GM12878 (cell line): ENCODE results near the gene IQCH. TPM values are rescaled to one million over a fixed set of nuclear protein-coding genes. Genes with fewer than 3 reads are reported as not detected.
"Not testable (repeated sequence)": the region's sequence is repeated elsewhere in the genome, so short reads cannot be mapped to it uniquely, and the experiment has no call there.

Source experiments
- ATAC-seq: fragments of 200-7000 bp; cut with Tn5 transposase; 3 replicates; pipeline ENCODE4 v1.9.1; 2020; ENCODE audit warnings: mild to moderate bottlenecking, moderate library complexity
- BruUV-seq: library from RNA; stranded (reverse); fragments of 400-500 nt; replicated peaks from 2 replicates; lab custom pipeline; 2021; lab: Mats Ljungman, UMichigan
- CTCF ChIA-PET: fragments of 300-600 bp; sonication (Branson Sonifier 250); formaldehyde crosslinking; extraction: SDS; loops from one replicate; lab custom pipeline; 2021; ENCODE audit warnings: inconsistent platforms; lab: Yijun Ruan, JAX
- POLR2A ChIA-PET: fragments of 350-600 bp; formaldehyde crosslinking; extraction: SDS; loops from one replicate; lab custom pipeline; 2021; ENCODE audit warnings: inconsistent platforms; lab: Charles Lee
- RAD21 ChIA-PET: fragments of 300-600 bp; sonication (Branson Sonifier 250); formaldehyde crosslinking; loops from one replicate; lab custom pipeline; 2023; ENCODE audit warnings: antibody characterized with exemption; ENCODE audit not compliant: unreplicated experiment; lab: Charles Lee
- SMC1A ChIA-PET: fragments of 300-600 bp; sonication (Branson Sonifier 250); formaldehyde crosslinking; loops from one replicate; lab custom pipeline; 2023; ENCODE audit not compliant: unreplicated experiment, uncharacterized antibody; lab: Charles Lee
- DNase-seq: peaks from one replicate; pipeline ENCODE4 v3.0.0-alpha.2; 2011; ENCODE audit warnings: low read depth, low spot score
- FAIRE-seq: peaks from 3 replicates; lab custom pipeline; 2011; peaks lifted over from hg19 to GRCh38; lab: Jason Lieb, UNC
- H2AFZ ChIP-seq: 2 replicates; pipeline ENCODE4 v1.6.0; 2011; ENCODE audit warnings: low read depth, low read length, control low read depth; ENCODE audit not compliant: control insufficient read depth
- H3K27ac ChIP-seq: 2 replicates; pipeline ENCODE4 v1.5.1; 2011; ENCODE audit warnings: control low read depth; ENCODE audit not compliant: control insufficient read depth, insufficient read depth
- H3K27me3 ChIP-seq, 2 experiments: replicated peaks in 1 of 2; 2 replicates each; pipeline versions ENCODE4 v1.6.0 to v1.6.1; 2011; ENCODE audit warnings: low read length in 1 of 2; ENCODE audit not compliant: control insufficient read depth in 2 of 2, insufficient read depth in 2 of 2
- H3K36me3 ChIP-seq, 2 experiments: 2 replicates each; pipeline ENCODE4 v1.5.1; 2011; ENCODE audit warnings: low read length in 1 of 2; ENCODE audit not compliant: control insufficient read depth in 2 of 2, insufficient read depth in 2 of 2
- H3K4me1 ChIP-seq: 2 replicates; pipeline ENCODE4 v1.6.1; 2011; ENCODE audit warnings: mild to moderate bottlenecking, low read length, moderate library complexity, mixed read lengths; ENCODE audit not compliant: control insufficient read depth, insufficient read depth
- H3K4me2 ChIP-seq: 2 replicates; pipeline ENCODE4 v1.6.0; 2011; ENCODE audit warnings: control low read depth; ENCODE audit not compliant: control insufficient read depth, insufficient read depth
- H3K4me3 ChIP-seq: fragments of 200-600 bp; sonication (generic); 2 replicates; pipeline ENCODE4 v1.5.1; 2016
- H3K79me2 ChIP-seq: 2 replicates; pipeline ENCODE4 v1.6.0; 2011; ENCODE audit warnings: low read length; ENCODE audit not compliant: control insufficient read depth, insufficient read depth
- H3K9ac ChIP-seq: 2 replicates; pipeline ENCODE4 v1.8.0; 2011; ENCODE audit warnings: low read length, control low read depth, mixed read lengths; ENCODE audit not compliant: control insufficient read depth, insufficient read depth
- H3K9me3 ChIP-seq: replicated peaks from 3 replicates; pipeline ENCODE4 v1.5.1; 2011; ENCODE audit warnings: mild to moderate bottlenecking, low read length; ENCODE audit not compliant: control insufficient read depth, insufficient read depth
- H4K20me1 ChIP-seq: 2 replicates; pipeline ENCODE4 v1.6.0; 2011; ENCODE audit not compliant: control insufficient read depth, insufficient read depth
- CBFB ChIP-seq: IDR thresholded peaks from 2 replicates; pipeline ENCODE4 v1.6.1; 2016; ENCODE audit warnings: antibody characterized with exemption, low read depth
- CHD2 ChIP-seq: IDR thresholded peaks from 2 replicates; pipeline ENCODE4 v1.6.1; 2011; ENCODE audit warnings: low read depth, low read length, improper control_type of control experiment, borderline replicate concordance
- EZH2 ChIP-seq: IDR thresholded peaks from 2 replicates; pipeline ENCODE4 v1.6.1; 2012; ENCODE audit warnings: low read depth, mild to moderate bottlenecking, control low read depth, inconsistent platforms, low read length, borderline replicate concordance; ENCODE audit not compliant: control insufficient read depth
- MEF2B ChIP-seq: fragments of 450-650 bp; IDR thresholded peaks from 2 replicates; pipeline ENCODE4 v1.6.1; 2018; ENCODE audit warnings: mild to moderate bottlenecking, moderate library complexity; ENCODE audit not compliant: partially characterized antibody, poor library complexity, severe bottlenecking
- WGBS: methylation state at CpG from one replicate; pipeline ENCODE4 v1.1.6; 2016; ENCODE audit warnings: low lambda C conversion rate; ENCODE audit not compliant: insufficient replicate concordance, insufficient coverage; ENCODE audit errors: missing lambda C conversion rate; 5-methylcytosine and 5-hydroxymethylcytosine counted together
- in situ Hi-C: fragments of 300-500 bp; cut with MboI; formaldehyde crosslinking; loops from 9 replicates; pipeline ENCODE4 v1.14.3; 2018; ENCODE audit warnings: mixed read lengths
- intact Hi-C: fragments of 100-400 bp; cut with micrococcal nuclease; formaldehyde crosslinking; loops from one replicate; pipeline ENCODE4 v1.14.2; 2022; ENCODE audit not compliant: unreplicated experiment
- polyA plus RNA-seq, 11 experiments: library from polyadenylated mRNA; depleted of rRNA in 4 of 11; unstranded in 6 of 11; stranded (reverse) in 5 of 11; fragments of >200 nt; fragmentation: Nextera tagmentation in 4 of 11; fragmentation: Illumina TruSeq in 1 of 11; extraction: Ambion mirVana in 4 of 11; extraction: Trizol in 1 of 11; gene quantifications; 1 replicate in 1 of 11; 2 replicates in 10 of 11; pipeline versions ENCODE4 v1.2.1 to v1.2.3, GENCODE V29; 2011 to 2016; ENCODE audit warnings: inconsistent platforms in 2 of 11, missing spikeins in 2 of 11, low read depth in 1 of 11
- total RNA-seq, 4 experiments: library from RNA; depleted of rRNA in 3 of 4; stranded (reverse); fragments of >200 nt in 3 of 4; fragmentation: Illumina TruSeq in 1 of 4; extraction: Trizol in 1 of 4; gene quantifications; 2 replicates each; pipeline versions ENCODE4 v1.2.1 to v1.2.3, GENCODE V29; 2013 to 2021
- TF ChIP-seq, protein P1 (sequence below): fragments of 450-650 bp; IDR thresholded peaks from 2 replicates; pipeline ENCODE4 v1.6.1; 2016; ENCODE audit warnings: mild to moderate bottlenecking

Gene IQCH
- total and polyA plus RNA-seq, 10 of the 15 experiments (the other 5 are each of a cell fraction or from before 2014, with no cell fraction given), result 0.29 to 1.3 (median 0.99) TPM

DNA sequence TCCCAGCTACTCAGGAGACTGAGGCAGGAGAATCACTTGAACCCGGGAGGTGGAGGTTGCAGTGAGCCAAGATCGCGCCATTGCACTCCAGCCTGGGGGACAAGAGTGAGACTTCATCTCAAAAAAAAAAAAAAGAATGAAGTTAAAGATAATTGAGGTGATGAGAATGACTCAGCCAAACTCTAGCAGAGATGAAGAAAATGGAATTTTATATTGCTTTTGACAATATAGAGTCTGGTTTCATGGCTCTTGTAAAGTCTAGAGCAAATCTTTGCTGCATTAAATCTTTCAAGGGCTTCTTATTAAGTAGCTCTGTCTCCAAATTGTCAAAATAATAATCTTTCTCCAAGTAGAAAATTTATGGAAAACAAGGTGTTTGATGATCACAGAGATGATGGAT is 3.8 kb downstream of the IQCH start:
- SMC1A ChIA-PET, H3K9me3 ChIP-seq, FAIRE-seq, DNase-seq, in situ Hi-C loops, H2AFZ ChIP-seq, H3K9ac ChIP-seq, intact Hi-C loops, H4K20me1 ChIP-seq, H3K4me1 ChIP-seq, H3K79me2 ChIP-seq, H3K36me3 ChIP-seq, BruUV-seq, H3K27ac ChIP-seq, H3K4me2 ChIP-seq, H3K27me3 ChIP-seq, RAD21 ChIA-PET, ATAC-seq, H3K4me3 ChIP-seq: not testable (repeated sequence)
- ChIA-PET CTCF (interaction anchor here (0.6 to 1.1 kb wide), 2 partner anchors 18 to 34 kb away, joined by 3 to 4 read pairs; no protein-coding TSS in a partner anchor), POLR2A (interaction anchor here (0.7 kb wide), 1 partner anchor 604 kb away, joined by 3 read pairs; no protein-coding TSS in a partner anchor)
- WGBS, result 100% methylated on average over 3 of the region's 3 CpGs

DNA sequence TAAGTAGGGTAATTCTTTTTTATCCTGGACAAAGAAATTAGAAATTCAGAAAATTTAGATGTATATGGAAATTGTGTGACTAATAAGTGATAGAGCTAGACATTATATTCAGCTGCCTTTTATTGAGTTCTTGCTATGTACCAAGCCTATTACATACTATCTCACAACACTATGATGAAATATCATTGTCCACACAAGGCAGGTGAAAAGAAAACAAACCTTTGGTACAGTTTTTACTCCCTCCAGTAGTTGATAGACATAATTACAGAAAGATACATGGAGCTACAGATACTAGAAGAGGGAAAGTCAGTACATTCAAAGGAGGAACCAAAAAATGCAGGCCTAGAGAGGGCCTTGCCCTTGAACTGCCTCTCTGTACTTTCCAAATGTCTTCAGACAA is 4.8 kb downstream of the IQCH start:
- no peaks in the 10 kb centered on the region for H3K27me3 ChIP-seq
- in situ Hi-C loops, result no loop called here
- H3K79me2 ChIP-seq, result peaks cover under 1% of the 10 kb centered on the region; the same call in 1 of the 2 replicates
- no peak overlapping the region for H3K4me3 ChIP-seq
- no peak overlapping the region for H3K27ac ChIP-seq
- ChIA-PET CTCF (no interaction called here), POLR2A (no interaction called here), SMC1A (interaction anchor here (1.2 kb wide), 1 partner anchor 32 kb away, joined by 3 read pairs; no protein-coding TSS in a partner anchor), RAD21 (no interaction called here)
- ATAC-seq (no peak), DNase-seq (no peak), FAIRE-seq (no peak)
- H3K36me3 ChIP-seq, result no peaks in the 10 kb centered on the region
- no peak for TF ChIP-seq CHD2
- no peak for TF ChIP-seq CBFB
- no peak for TF ChIP-seq EZH2
- TF ChIP-seq MEF2B, result no peak
- TF ChIP-seq, protein P1, sequence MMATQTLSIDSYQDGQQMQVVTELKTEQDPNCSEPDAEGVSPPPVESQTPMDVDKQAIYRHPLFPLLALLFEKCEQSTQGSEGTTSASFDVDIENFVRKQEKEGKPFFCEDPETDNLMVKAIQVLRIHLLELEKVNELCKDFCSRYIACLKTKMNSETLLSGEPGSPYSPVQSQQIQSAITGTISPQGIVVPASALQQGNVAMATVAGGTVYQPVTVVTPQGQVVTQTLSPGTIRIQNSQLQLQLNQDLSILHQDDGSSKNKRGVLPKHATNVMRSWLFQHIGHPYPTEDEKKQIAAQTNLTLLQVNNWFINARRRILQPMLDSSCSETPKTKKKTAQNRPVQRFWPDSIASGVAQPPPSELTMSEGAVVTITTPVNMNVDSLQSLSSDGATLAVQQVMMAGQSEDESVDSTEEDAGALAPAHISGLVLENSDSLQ, result no peak
- H3K4me1 ChIP-seq, result no peaks in the 10 kb centered on the region
- no peak overlapping the region for H3K4me2 ChIP-seq
- no peaks in the 10 kb centered on the region for H3K9me3 ChIP-seq
- H3K9ac ChIP-seq, result no peak overlapping the region
- BruUV-seq, result no TSS peak
- intact Hi-C loops, result no loop called here
- H4K20me1 ChIP-seq, result no peaks in the 10 kb centered on the region
- H2AFZ ChIP-seq, result no peak overlapping the region
